ENCODE results near the gene NDUFB4. TPM values are rescaled to one million over a fixed set of nuclear protein-coding genes. Genes with fewer than 3 reads are reported as not detected.

Gene NDUFB4
- total RNA-seq, 2 experiments from 2014 or later = 81.3 to 84.0 TPM

- no peaks in the 10 kb centered on the region for H3K9me3 ChIP-seq (ENCODE audit: control insufficient read depth in 1 of 2, insufficient read depth in 1 of 2, low read length in 2 of 2)
- intact Hi-C loops (cut with DNase I, micrococcal nuclease) = no loop called here
- ChIA-PET CTCF (interaction anchor here (1.4 kb wide), 1 partner anchor 46 kb away, joined by 4 read pairs; no protein-coding TSS in a partner anchor), POLR2A (no interaction called here)
- ATAC-seq (ENCODE audit: poor library complexity) = no peak
- H3K27ac Mint-ChIP-seq = no peak overlapping the region
- H3K27me3 Mint-ChIP-seq = peaks cover 3% of the 10 kb centered on the region
- no peaks in the 10 kb centered on the region for H3K9me3 Mint-ChIP-seq
- no peak for TF ChIP-seq CTCF (IDR thresholded peaks at IDR 0.05)
- no peaks in the 10 kb centered on the region for H3K4me1 ChIP-seq (ENCODE audit: insufficient read depth, low read length)
- no peak overlapping the region for H3K4me3 Mint-ChIP-seq
- no peak for DNase-seq
- H3K36me3 ChIP-seq (ENCODE audit: insufficient read depth, low read length) = peaks cover 24% of the 10 kb centered on the region
- H3K27ac ChIP-seq (ENCODE audit: low read depth in 1 of 2, low read length in 2 of 2) = no peak overlapping the region
- H3K4me3 ChIP-seq (ENCODE audit: low read length) = no peak overlapping the region
- no peaks in the 10 kb centered on the region for H3K4me1 Mint-ChIP-seq (ENCODE audit: low read depth)
- H3K27me3 ChIP-seq (ENCODE audit: control insufficient read depth in 1 of 2, insufficient read depth in 2 of 2, low read length in 2 of 2) = no peaks in the 10 kb centered on the region
- H3K36me3 Mint-ChIP-seq (ENCODE audit: low read depth) = peaks cover 34% of the 10 kb centered on the region
Measured at GRCh38 chr3:120604784-120605183, 8.6 kb downstream of the NDUFB4 start.

GRCh38 chr3:120608506-120608905 lies 12.4 kb downstream of the NDUFB4 start:
- intact Hi-C loops (cut with DNase I, micrococcal nuclease) = no loop called here
- Histone ChIP-seq H3K4me1 (ENCODE audit: insufficient read depth, low read length) (no peaks in the 10 kb centered on the region), H3K27me3 (ENCODE audit: control insufficient read depth in 1 of 2, insufficient read depth in 2 of 2, low read length in 2 of 2) (no peaks in the 10 kb centered on the region), H3K36me3 (ENCODE audit: insufficient read depth, low read length) (no peaks in the 10 kb centered on the region), H3K27ac (ENCODE audit: low read depth in 1 of 2, low read length in 2 of 2) (no peak overlapping the region), H3K4me3 (ENCODE audit: low read length) (no peak overlapping the region), H3K9me3 (ENCODE audit: control insufficient read depth in 1 of 2, insufficient read depth in 1 of 2, low read length in 2 of 2) (no peaks in the 10 kb centered on the region)
- no peaks in the 10 kb centered on the region for H3K4me1 Mint-ChIP-seq (ENCODE audit: low read depth)
- peaks cover 4% of the 10 kb centered on the region for H3K36me3 Mint-ChIP-seq (ENCODE audit: low read depth)
- H3K9me3 Mint-ChIP-seq = no peaks in the 10 kb centered on the region
- no peak for TF ChIP-seq CTCF (IDR thresholded peaks at IDR 0.05)
- H3K27me3 Mint-ChIP-seq = peaks cover 7% of the 10 kb centered on the region
- ATAC-seq (ENCODE audit: poor library complexity) (no peak), DNase-seq (no peak)
- H3K4me3 Mint-ChIP-seq = no peak overlapping the region
- no peak overlapping the region for H3K27ac Mint-ChIP-seq
- ChIA-PET POLR2A (interaction anchor here (1.2 kb wide), 1 partner anchor 13 kb away, joined by 3 read pairs; the partner anchor contains the start of gene NDUFB4), CTCF (interaction anchor here (0.6 kb wide), 1 partner anchor 47 kb away, joined by 3 read pairs; no protein-coding TSS in a partner anchor)

- Histone ChIP-seq H3K9me3 (ENCODE audit: control insufficient read depth in 1 of 2, insufficient read depth in 1 of 2, low read length in 2 of 2) (no peaks in the 10 kb centered on the region), H3K27me3 (ENCODE audit: control insufficient read depth in 1 of 2, insufficient read depth in 2 of 2, low read length in 2 of 2) (no peaks in the 10 kb centered on the region), H3K27ac (ENCODE audit: low read depth in 1 of 2, low read length in 2 of 2) (no peak overlapping the region), H3K36me3 (ENCODE audit: insufficient read depth, low read length) (no peaks in the 10 kb centered on the region), H3K4me1 (ENCODE audit: insufficient read depth, low read length) (no peaks in the 10 kb centered on the region), H3K4me3 (ENCODE audit: low read length) (no peak overlapping the region)
- ChIA-PET CTCF (no interaction called here), POLR2A (no interaction called here)
- Mint-ChIP-seq H3K4me1 (ENCODE audit: low read depth) (no peaks in the 10 kb centered on the region), H3K4me3 (no peak overlapping the region), H3K36me3 (ENCODE audit: low read depth) (no peaks in the 10 kb centered on the region), H3K27ac (no peak overlapping the region), H3K27me3 (peaks cover 4% of the 10 kb centered on the region), H3K9me3 (no peaks in the 10 kb centered on the region)
- DNase-seq (no peak), ATAC-seq (ENCODE audit: poor library complexity) (no peak)
- intact Hi-C loops (cut with DNase I, micrococcal nuclease) = no loop called here
- TF ChIP-seq CTCF (IDR thresholded peaks at IDR 0.05) = no peak
Measured at GRCh38 chr3:120614765-120615164, 18.6 kb downstream of the NDUFB4 start.
